Measurements from ENCODE around the gene ERAL1.
"Not testable (repeated sequence)": the region's sequence is repeated elsewhere in the genome, so short reads cannot be mapped to it uniquely, and the experiment has no call there.

The ERAL1 gene

GRCh38 chr17:28901866-28902818, 47.3 kb downstream of the ERAL1 start:
- DNase-seq: peak; percentile 72

GRCh38 chr17:28902819-28903545, 48.2 kb downstream of the ERAL1 start, which contains the start of gene DHRS13:
Gene DHRS13, minus strand, starts transcription at chr17:28903079. Its CDS starts 135 bp downstream, at chr17:28902944.
- DNase-seq: peak; percentile 93

- DNase-seq: not testable (repeated sequence)
These were observed 48.7 kb downstream of the ERAL1 start for GRCh38 chr17:28903546-28903841.

GRCh38 chr17:28904800-28905199, 50.0 kb downstream of the ERAL1 start:
- DNase-seq: no peak

- no peak for DNase-seq
These were observed 51.5 kb downstream of the ERAL1 start for GRCh38 chr17:28906276-28906675.

- DNase-seq: no peak
These were observed 52.1 kb downstream of the ERAL1 start for GRCh38 chr17:28906706-28907438.

GRCh38 chr17:28907709-28908475, 53.1 kb downstream of the ERAL1 start:
- DNase-seq: no peak

GRCh38 chr17:28908640-28909167, 53.9 kb downstream of the ERAL1 start:
- no peak for DNase-seq

GRCh38 chr17:28910534-28910933, 55.7 kb downstream of the ERAL1 start:
- DNase-seq: no peak

All from stimulated activated CD8-positive, alpha-beta memory T cell treated with anti-CD3 and anti-CD28 coated beads, Interleukin-4, amount 100 ng/mL, for 48 hours (primary cell).